EL (cell line): ENCODE measurements around the gene ZNF563.
"Not testable (repeated sequence)": the region's sequence is repeated elsewhere in the genome, so short reads cannot be mapped to it uniquely, and the experiment has no call there.

Experiments
- DNase-seq: peaks from one replicate; pipeline ENCODE4 v3.0.0-alpha.2; 2016

ZNF563 gene

GRCh38 chr19:12333162-12334159 lies at the start of gene ZNF563:
ZNF563 (minus strand) TSS chr19:12333633; CDS start chr19:12333482, 151 bp downstream.
- peak; percentile 96 for DNase-seq

GRCh38 chr19:12380444-12380737 lies 47.0 kb upstream of the ZNF563 start:
- no peak for DNase-seq

- DNase-seq = no peak
Observed at GRCh38 chr19:12379732-12380443, 46.5 kb upstream of the ZNF563 start.

- DNase-seq = no peak
Observed at GRCh38 chr19:12374026-12374425, 40.6 kb upstream of the ZNF563 start.

GRCh38 chr19:12365236-12366162 lies 32.1 kb upstream of the ZNF563 start, which contains the start of gene ZNF442:
ZNF442 (minus strand) TSS chr19:12365683; CDS start chr19:12363631, 2,052 bp downstream.
- DNase-seq = peak; percentile 98

GRCh38 chr19:12364391-12365235 lies 31.2 kb upstream of the ZNF563 start:
- peak; percentile 31 for DNase-seq

GRCh38 chr19:12362236-12362635 lies 28.8 kb upstream of the ZNF563 start:
- DNase-seq = not testable (repeated sequence)

GRCh38 chr19:12353375-12353774 lies 19.9 kb upstream of the ZNF563 start:
- DNase-seq = no peak

- DNase-seq = no peak
Observed at GRCh38 chr19:12350890-12351197, 17.4 kb upstream of the ZNF563 start.

GRCh38 chr19:12350185-12350889 lies 16.9 kb upstream of the ZNF563 start:
- DNase-seq = no peak

GRCh38 chr19:12346896-12347295 lies 13.5 kb upstream of the ZNF563 start:
- no peak for DNase-seq

GRCh38 chr19:12345197-12345596 lies 11.8 kb upstream of the ZNF563 start:
- DNase-seq = no peak

GRCh38 chr19:12331211-12331941 lies 2.1 kb downstream of the ZNF563 start:
- no peak for DNase-seq

GRCh38 chr19:12330340-12330739 lies 3.1 kb downstream of the ZNF563 start:
- no peak for DNase-seq

- DNase-seq = no peak
Observed at GRCh38 chr19:12325690-12326089, 7.7 kb downstream of the ZNF563 start.

GRCh38 chr19:12318782-12319413 lies 14.5 kb downstream of the ZNF563 start:
- no peak for DNase-seq

GRCh38 chr19:12314553-12314952 lies 18.9 kb downstream of the ZNF563 start:
- no peak for DNase-seq

GRCh38 chr19:12308891-12309290 lies 24.5 kb downstream of the ZNF563 start:
- DNase-seq = not testable (repeated sequence)

GRCh38 chr19:12295191-12295590 lies 38.2 kb downstream of the ZNF563 start:
- DNase-seq = no peak
